ENCODE measurements around the gene TCFL5. TPM values are rescaled to one million over a fixed set of nuclear protein-coding genes. Genes with fewer than 3 reads are reported as not detected.

The TCFL5 gene
- total and polyA plus RNA-seq, 10 of the 15 experiments (the other 5 are each of a cell fraction or from before 2014, with no cell fraction given): 0.48 to 8.1 (median 3.8) TPM

GRCh38 chr20:62839816-62840215, 21.8 kb downstream of the TCFL5 start:
- no peak for DNase-seq (ENCODE audit: low read depth, low spot score)
- H3K36me3 ChIP-seq (ENCODE audit: control insufficient read depth in 2 of 2, insufficient read depth in 2 of 2, low read length in 1 of 2): no peaks in the 10 kb centered on the region
- H2AFZ ChIP-seq (ENCODE audit: control insufficient read depth, low read depth, low read length): no peak overlapping the region
- ChIA-PET SMC1A (ENCODE audit: uncharacterized antibody, unreplicated experiment) (no interaction called here), POLR2A (no interaction called here), RAD21 (ENCODE audit: unreplicated experiment) (no interaction called here), CTCF (no interaction called here)
- 78% methylated on average over 11 of the region's 11 CpGs for WGBS (ENCODE audit: insufficient coverage, insufficient replicate concordance, low lambda C conversion rate, missing lambda C conversion rate)
- FAIRE-seq: no peak
- H3K4me1 ChIP-seq (ENCODE audit: control insufficient read depth, insufficient read depth, low read length): peaks cover 6% of the 10 kb centered on the region
- no peak for TF ChIP-seq KDM1A (IDR thresholded peaks at IDR 0.05; ENCODE audit: borderline replicate concordance)
- no peak for TF ChIP-seq SIN3A (IDR thresholded peaks at IDR 0.05; ENCODE audit: low read depth, low read length)
- TF ChIP-seq, protein P1, sequence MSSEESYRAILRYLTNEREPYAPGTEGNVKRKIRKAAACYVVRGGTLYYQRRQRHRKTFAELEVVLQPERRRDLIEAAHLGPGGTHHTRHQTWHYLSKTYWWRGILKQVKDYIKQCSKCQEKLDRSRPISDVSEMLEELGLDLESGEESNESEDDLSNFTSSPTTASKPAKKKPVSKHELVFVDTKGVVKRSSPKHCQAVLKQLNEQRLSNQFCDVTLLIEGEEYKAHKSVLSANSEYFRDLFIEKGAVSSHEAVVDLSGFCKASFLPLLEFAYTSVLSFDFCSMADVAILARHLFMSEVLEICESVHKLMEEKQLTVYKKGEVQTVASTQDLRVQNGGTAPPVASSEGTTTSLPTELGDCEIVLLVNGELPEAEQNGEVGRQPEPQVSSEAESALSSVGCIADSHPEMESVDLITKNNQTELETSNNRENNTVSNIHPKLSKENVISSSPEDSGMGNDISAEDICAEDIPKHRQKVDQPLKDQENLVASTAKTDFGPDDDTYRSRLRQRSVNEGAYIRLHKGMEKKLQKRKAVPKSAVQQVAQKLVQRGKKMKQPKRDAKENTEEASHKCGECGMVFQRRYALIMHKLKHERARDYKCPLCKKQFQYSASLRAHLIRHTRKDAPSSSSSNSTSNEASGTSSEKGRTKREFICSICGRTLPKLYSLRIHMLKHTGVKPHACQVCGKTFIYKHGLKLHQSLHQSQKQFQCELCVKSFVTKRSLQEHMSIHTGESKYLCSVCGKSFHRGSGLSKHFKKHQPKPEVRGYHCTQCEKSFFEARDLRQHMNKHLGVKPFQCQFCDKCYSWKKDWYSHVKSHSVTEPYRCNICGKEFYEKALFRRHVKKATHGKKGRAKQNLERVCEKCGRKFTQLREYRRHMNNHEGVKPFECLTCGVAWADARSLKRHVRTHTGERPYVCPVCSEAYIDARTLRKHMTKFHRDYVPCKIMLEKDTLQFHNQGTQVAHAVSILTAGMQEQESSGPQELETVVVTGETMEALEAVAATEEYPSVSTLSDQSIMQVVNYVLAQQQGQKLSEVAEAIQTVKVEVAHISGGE (CRISPR knock-in tag; IDR thresholded peaks at IDR 0.05): no peak
- no peak for TF ChIP-seq WRNIP1 (IDR thresholded peaks at IDR 0.05; ENCODE audit: borderline replicate concordance, low read depth, low read length)
- no peak for TF ChIP-seq IRF5 (IDR thresholded peaks at IDR 0.05; ENCODE audit: borderline replicate concordance)
- TF ChIP-seq TCF7 (IDR thresholded peaks at IDR 0.05; ENCODE audit: borderline replicate concordance): no peak
- no peak for TF ChIP-seq HDGF (IDR thresholded peaks at IDR 0.05)
- TF ChIP-seq SIX5 (IDR thresholded peaks at IDR 0.05; ENCODE audit: low read depth, low read length, severe bottlenecking): no peak
- no peak for TF ChIP-seq BHLHE40 (IDR thresholded peaks at IDR 0.05; ENCODE audit: borderline replicate concordance in 1 of 2, low read depth in 2 of 2, low read length in 1 of 2)
- H3K9ac ChIP-seq (ENCODE audit: control insufficient read depth, insufficient read depth, low read length): no peak overlapping the region
- no peak overlapping the region for H3K27ac ChIP-seq (ENCODE audit: control insufficient read depth, insufficient read depth)
- intact Hi-C loops (cut with micrococcal nuclease; ENCODE audit: unreplicated experiment) (no loop called here), in situ Hi-C loops (cut with MboI) (no loop called here)
- no peak for ATAC-seq
- no peaks in the 10 kb centered on the region for H3K79me2 ChIP-seq (ENCODE audit: control insufficient read depth, insufficient read depth, low read length)
- BruUV-seq (replicated peaks): no TSS peak
- no peak overlapping the region for H3K4me2 ChIP-seq (ENCODE audit: control insufficient read depth, insufficient read depth)
- H3K4me3 ChIP-seq: no peak overlapping the region
- no peaks in the 10 kb centered on the region for H4K20me1 ChIP-seq (ENCODE audit: control insufficient read depth, insufficient read depth)
- no peaks in the 10 kb centered on the region for H3K9me3 ChIP-seq (replicated peaks; ENCODE audit: control insufficient read depth, insufficient read depth, low read length)
- peaks cover 0 to 3% of the 10 kb centered on the region in 2 experiments; a peak in 3 of 4 replicates for H3K27me3 ChIP-seq (replicated peaks in 1 of 2; ENCODE audit: control insufficient read depth in 2 of 2, insufficient read depth in 2 of 2, low read length in 1 of 2)
